Measurements from ENCODE around the gene CRMP1.
A peak's percentile ranks its signal among the peaks of the same experiment; 100 is the strongest.
"Not testable (repeated sequence)": the region's sequence is repeated elsewhere in the genome, so short reads cannot be mapped to it uniquely, and the experiment has no call there.

The CRMP1 gene

DNA sequence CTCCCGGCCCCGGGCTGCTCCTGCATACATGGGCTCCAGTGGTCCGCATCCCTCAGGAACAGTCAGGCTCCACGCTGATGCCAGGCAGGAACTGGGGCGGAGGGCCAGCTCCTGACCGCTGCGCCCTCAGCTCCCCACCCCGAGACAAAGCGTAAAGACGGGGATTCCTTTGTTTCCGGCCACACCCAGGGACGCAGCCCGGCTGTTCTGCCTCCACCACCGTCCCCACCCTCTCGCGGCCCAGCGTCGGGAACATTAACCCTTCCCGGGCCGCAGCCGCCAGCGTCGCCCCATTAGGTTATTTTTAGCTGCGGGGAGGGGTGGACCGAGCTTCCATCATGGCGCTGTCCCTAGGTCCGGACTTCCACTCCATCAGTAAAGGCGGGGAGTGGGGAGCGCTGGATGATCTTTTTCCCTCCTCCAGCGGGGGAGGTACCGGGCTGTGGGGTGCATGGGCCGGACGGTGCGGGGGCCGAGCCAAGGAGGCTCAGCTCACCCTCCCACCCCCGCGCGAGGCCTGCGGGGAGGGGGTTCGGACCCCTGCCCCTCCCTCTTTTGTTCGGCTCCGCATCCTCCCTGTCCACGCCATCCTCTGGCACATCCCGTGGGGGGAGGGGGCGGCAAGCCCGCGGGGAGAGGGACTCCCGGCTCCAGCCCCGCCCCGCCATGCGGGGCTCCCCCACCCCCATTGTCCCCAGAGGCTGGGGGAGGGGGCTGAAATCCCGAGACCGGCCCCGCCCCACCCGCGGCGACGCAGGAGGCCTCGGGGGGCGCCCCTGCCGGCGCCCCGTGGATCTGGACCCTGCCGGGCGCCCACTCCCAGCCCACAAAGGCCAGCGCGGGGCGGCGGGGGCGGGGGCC lies 5.3 kb downstream of the CRMP1 start:
- DNase-seq: peak in 1 of 2 experiments; percentile 87

DNA sequence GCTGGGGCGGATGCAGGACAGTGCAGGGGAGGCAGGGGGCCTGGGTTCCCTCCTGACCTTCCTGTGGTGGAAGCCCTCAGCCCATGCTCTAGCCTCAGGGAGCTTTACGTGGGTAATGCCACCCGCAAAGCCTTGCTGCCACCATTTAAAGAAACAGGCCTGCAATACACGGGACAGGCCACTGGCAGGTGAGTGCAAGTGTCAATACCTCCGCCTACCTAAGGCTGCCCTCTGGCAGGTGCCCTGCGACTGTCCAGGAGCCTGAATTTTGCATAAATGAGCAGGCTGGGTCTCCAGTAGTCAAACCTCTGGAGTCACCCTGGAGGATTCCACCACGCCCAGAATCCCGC lies 5.9 kb downstream of the CRMP1 start:
- DNase-seq: peak in 1 of 2 experiments; percentile 64

- DNase-seq: no peak
Observed at GRCh38 chr4:5885733-5886132, 7.2 kb downstream of the CRMP1 start.

- DNase-seq: peak in 1 of 2 experiments; percentile 47
Observed at GRCh38 chr4:5884796-5885195, 8.1 kb downstream of the CRMP1 start.

GRCh38 chr4:5883916-5884315 lies 9.0 kb downstream of the CRMP1 start:
- peak in 1 of 2 experiments; percentile 62 for DNase-seq

GRCh38 chr4:5882947-5883346 lies 9.9 kb downstream of the CRMP1 start:
- no peak for DNase-seq

DNA sequence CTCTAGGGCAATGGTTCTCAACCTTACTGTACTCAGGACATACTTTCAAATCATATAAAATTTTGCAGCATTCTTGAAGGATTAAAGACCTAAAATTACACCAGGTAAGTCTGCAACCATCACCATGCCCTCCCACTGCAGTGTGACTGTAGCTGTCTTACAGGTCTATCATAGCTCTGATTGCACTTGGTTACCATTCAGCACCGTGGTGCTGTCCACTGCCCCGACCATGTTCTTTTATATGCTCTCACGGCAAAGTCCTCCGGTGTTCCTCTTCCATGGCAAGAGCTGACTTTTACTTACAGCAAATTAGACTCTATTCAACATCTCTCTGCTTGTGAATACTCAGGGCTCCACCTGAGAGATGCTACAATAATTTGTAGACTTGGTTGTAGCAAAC lies 11.5 kb downstream of the CRMP1 start:
- no peak for DNase-seq

DNA sequence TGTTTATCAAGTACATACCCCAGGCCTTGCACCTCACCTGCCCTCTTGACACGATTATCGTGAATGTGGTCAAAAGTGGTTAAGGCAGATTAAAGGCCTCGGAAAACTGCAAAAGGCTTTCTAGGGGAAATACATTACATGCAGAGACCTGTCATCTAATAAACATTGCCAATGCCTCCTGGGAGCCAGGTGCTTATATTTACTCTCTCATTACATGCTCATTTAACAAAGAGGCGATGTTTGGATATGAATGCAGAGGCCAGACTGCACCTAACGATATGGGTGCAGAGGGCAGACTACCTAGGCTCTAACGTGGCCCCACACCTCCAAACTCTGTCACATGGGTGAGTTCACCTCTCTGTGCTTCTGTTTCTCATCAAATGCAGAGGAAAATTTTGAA lies 14.5 kb downstream of the CRMP1 start:
- no peak for DNase-seq

- DNase-seq: no peak
Observed at GRCh38 chr4:5877392-5877791, 15.5 kb downstream of the CRMP1 start.

DNA sequence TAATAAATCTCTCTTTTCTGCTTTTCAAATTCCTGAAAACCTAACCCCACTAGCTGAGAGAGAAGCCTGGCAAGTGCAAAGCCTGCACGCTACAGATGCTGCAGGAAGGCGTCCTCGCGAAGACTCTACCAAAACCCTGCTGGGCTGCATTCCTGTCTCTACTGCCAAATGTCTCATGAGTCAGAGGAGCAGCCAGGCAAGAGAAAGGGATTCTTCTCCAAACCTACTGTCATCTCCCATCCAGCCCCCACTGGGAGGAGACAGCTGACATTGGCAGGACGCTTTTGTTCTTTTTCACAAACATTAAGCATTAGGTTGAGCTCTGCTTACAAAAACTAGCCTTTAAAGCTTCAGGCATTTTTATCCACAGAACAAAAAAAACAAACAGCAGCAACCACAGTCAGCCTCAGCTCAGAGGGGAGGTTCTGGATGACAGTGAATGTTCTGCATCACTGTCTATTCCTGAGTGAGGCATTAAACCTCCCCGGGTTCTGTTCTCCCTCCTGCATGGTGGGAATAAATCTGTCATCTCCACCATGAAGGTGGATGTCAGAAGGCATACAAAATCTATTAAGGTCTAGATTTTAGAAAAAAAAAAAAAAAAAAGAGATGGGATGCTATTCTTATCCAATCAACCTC lies 18.0 kb downstream of the CRMP1 start:
- no peak for DNase-seq

DNA sequence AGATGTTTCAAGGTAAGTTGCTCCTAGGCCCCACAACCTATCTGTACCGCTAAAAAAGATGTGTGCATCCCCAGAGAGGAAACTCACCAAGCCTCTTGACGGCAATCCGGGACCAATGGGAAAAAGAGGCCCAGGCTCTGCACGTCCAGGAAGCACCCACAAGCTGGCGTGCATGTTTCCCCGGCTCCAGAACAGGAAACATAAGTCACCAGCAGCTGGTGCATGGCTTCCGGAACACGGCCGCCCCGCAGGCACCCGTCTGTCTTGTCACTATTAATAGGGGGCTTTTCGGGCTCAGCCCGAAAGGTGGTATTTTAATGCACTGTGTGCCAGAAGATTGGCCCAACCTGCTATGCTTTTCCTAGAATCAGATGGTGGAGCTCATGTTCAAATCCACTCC lies 22.2 kb downstream of the CRMP1 start:
- no peak for DNase-seq

GRCh38 chr4:5869966-5870619 lies 22.8 kb downstream of the CRMP1 start:
- no peak for DNase-seq

DNA sequence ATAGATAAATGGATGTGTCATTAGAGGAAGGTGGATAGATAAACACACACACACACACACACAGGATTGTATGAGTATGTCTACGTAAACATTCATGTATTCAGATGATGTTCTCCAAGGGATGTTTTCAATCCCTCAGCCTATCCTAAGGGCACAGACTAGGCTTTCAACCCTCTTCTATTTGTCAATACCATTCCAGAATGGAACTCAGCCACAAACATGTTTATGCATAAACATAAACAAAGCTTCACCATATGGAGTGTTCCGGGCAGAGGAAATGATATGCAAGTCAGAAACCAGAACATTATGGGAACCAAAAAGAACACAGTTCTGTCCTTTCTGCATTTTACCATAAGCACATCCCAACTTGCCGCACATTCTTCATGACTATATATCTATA lies 25.0 kb downstream of the CRMP1 start:
- no peak for DNase-seq

DNA sequence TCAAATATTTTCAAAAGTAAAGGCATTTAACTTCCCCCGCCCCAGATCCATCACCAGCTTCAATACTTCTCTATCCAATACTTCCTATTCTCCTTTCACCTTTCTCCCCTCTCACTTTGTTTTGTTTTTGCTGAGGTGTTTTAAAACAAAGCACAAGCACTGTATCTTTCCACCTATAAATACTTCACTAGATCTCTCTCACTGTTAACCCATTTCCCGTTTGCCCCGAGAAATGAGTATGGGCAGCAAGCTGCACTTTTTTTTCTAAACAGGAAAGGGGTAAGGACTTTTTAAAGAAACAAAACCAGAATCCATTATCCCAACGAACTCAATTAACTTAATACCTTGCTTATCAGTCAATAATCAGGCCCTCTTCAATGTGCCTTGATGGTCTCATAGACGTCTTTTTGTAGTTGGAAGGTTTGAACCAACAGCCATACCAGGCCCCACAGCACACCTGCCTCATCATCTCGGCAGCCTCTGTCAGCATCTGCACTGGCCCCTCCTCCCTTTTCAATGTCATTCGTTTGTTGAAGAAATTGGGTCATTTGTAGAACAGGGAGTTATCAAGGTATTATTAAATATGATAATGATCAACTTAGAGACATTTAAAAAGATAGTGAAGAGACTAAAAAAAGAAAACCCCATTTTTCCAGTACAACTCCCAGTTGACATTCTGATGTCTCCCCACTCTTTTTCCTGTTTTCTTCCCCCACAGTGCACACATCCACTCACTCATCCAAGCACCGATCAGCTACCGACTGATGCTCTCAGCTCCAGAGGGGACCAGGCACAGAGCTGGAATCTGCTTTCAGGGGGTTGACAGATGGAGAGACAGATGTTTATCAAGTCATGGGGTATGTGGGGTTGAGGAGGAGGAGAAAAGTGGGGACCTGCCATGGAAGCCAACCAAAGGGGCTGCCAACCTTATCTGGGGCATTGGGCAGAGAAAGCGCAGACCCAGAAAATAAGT lies 25.8 kb downstream of the CRMP1 start:
- DNase-seq: no peak

DNA sequence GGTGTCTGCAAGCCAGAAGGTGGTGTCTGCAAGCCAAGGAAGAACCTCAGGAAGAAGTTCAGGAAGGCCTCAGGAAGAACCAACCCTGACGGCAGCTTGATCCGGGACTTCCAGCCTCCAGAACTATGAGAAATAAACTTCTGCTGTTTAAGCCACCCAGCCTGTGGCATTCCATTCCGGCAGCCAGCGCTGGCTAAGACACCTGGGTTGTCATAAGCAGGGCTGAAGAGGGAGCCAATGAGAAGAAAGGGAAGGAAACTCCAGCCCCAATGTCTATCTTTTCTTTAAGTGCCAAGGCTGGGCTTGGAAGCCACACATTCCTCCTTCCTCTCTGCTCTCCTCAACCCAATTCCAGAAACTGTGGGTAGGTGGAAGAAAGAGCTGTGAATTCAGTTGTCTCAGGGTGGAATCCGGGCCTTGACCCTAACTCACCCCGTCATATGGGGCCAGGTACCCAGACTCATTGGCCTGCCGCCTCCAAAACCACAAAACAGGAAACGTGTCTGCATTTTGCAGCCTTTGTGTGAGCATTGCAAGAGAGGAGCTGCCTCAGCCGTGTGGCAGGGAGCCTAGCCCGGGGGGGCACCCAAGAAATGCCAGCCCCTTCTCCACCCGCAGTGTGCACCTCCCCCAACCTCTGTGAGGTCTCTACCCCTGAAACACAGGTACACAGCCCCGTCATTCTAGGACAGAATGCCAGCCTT lies 26.8 kb downstream of the CRMP1 start:
- DNase-seq: no peak

DNA sequence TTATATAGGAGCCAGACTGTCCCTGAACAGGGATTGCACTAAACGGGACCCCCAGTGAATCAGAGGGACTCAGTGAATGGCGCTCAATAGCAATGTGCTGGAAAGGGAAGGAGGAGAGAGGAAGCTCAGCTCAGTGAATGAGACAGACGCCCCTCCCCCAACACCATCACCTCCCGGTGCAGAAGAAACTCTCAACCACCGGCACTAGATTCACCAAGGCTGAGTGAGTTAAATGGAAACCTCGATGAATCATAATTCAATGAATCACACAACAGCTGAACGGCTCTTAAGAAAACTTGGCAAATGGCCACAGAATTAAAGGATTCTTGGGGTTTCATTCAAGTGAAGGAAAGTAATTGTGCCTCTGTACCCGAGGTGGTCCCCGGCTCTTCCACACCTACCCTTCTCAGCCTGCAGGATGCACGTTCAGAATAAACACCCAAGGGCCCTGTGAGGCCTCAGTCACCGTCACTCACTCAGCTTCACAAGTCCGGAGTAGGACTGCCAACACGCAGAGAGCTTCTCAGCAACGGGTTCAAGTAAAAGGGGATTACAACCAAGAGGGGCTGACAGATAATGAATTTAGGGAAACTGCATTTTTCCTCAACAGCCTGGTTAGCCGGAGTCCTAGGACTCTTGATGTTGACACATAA lies 29.3 kb downstream of the CRMP1 start:
- DNase-seq: no peak

- no peak for DNase-seq
Observed at GRCh38 chr4:5858020-5858769, 34.7 kb downstream of the CRMP1 start.

DNA sequence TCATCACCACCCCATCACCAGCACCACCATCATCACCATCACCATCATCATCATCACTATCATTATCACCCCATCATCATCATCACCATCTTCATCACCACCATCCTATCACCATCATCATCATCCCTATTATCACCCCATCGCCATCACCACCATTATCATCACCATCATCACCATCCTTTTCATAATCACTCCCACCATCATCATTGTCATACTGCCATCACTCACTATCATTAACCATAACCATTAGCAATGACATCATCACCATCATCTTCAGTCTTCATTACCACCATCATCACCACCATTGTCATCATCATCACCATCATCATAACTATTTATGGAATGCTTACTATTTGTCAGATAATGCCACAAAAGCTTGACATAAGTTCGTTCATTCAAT lies 35.7 kb downstream of the CRMP1 start:
- no peak for DNase-seq

DNA sequence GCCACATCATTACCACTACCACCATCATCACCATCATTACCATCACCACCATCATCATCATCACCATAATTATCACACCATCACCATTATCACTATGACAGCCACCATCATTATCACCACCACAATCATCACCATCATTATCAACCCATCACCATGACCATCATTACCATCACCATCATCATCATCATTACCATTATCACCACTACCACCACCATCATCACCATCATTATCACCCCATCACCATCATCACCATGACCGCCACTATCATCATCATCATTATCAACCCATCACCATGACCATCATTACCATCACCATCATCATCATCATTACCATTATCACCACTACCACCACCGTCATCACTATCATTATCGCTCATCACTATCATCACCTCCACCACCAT lies 36.5 kb downstream of the CRMP1 start:
- DNase-seq: not testable (repeated sequence)

- DNase-seq: no peak
Observed at GRCh38 chr4:5854929-5855328, 38.0 kb downstream of the CRMP1 start.

All from NCI-H526 (cell line).